Activated gamma-delta T cell treated with anti-CD3 and anti-CD28 coated beads, Interleukin-2, amount 50 U/mL, for 16 hours (primary cell): ENCODE measurements around the gene FOXI3.
"Not testable (repeated sequence)": the region's sequence is repeated elsewhere in the genome, so short reads cannot be mapped to it uniquely, and the experiment has no call there.

Source experiments
- DNase-seq: peaks from one replicate; pipeline ENCODE4 v3.0.0-alpha.2; 2020; ENCODE audit warnings: low read depth

FOXI3 gene

DNA sequence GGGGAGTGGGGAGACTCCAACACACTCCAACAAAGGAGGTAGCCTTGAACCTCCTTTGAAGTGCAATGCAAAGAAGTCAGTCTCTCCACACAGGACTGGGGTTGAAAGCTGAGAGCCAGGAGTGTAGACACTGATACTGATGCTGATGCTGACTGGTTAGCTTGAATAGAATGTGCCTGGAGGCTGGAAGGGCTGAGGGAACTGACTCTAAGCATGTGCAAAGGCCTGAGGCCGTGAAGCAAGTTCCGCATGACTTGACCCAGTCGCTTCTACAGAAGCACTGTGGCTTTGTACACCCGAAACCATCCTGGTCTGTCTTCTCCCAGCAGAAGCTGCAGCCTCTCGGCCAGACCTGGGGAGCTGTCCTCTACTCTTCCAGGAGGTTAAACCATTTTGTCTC, 10.4 kb downstream of the FOXI3 start:
- DNase-seq = no peak

DNA sequence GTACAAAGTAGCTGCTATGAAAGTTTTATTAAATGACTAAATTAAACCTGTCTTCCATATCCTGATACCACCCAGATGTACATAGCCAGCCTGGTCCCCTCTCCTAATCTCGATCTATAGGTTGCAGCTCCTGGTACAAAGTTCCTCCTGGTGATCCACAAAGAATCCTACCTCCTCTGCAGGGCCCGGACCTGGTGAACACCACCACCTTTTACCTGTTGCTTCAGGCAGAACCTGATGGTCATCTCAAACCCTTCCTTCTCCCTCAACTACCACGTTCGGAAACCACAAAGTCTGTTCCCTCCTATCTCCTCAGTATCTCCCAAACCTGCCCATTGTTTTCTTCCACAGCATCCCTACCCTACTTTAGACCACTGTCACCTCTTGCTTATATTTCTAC, 15.5 kb downstream of the FOXI3 start:
- DNase-seq = no peak

DNA sequence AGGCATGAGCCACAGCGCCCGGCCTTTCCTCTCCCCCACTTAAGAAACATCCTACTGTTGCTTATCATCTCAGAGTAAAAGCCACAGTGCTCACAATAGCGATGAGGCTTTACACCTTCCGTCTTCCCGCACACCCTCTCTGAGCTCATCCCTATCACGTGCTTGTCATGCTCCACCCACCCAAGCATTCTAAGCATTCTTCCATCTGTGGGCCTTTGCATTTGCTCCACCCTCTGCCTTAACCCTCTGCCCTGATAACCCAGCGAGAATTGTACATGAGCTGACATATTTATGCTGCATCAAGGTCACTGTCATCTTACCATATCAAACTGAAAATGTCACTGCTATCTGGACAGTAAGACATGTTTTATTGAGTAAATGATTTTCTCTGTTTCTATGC, 22.6 kb downstream of the FOXI3 start:
- DNase-seq = no peak

DNA sequence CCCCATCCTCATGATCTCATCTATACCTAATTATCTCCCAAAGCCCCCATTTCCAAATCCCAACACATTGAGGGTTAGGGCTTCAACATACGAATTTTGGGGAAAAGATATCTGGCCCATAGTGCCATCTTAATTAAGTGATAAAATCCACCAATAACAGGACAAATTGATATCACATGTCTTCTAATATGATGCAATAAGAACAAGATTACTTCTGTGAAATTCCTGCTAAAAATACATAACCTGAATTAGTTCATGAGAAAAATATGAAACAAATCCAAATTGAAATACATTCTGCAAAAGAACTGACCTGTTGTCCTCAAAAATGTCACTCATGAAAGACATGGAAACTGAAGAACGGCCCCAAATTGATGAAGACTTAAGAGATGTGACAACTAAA, 28.8 kb downstream of the FOXI3 start:
- no peak for DNase-seq

DNA sequence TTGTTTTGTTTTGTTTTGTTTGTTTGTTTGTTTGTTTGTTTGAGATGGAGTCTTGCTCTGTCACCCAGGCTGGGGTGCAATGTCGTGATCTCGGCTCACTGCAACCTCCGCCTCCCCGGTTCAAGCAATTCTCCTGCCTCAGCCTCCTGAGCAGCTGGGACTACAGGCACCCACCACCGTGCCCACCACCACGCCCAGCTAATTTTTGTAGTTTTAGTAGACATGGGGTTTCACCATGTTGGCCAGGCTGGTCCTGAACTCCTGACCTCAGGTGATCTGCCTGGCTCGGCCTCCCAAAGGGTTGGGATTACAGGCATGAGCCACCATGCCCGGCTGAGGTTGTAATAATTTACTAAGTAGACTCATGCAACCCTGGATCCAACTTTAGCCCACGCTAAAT, 33.4 kb downstream of the FOXI3 start:
- DNase-seq = not testable (repeated sequence)

DNA sequence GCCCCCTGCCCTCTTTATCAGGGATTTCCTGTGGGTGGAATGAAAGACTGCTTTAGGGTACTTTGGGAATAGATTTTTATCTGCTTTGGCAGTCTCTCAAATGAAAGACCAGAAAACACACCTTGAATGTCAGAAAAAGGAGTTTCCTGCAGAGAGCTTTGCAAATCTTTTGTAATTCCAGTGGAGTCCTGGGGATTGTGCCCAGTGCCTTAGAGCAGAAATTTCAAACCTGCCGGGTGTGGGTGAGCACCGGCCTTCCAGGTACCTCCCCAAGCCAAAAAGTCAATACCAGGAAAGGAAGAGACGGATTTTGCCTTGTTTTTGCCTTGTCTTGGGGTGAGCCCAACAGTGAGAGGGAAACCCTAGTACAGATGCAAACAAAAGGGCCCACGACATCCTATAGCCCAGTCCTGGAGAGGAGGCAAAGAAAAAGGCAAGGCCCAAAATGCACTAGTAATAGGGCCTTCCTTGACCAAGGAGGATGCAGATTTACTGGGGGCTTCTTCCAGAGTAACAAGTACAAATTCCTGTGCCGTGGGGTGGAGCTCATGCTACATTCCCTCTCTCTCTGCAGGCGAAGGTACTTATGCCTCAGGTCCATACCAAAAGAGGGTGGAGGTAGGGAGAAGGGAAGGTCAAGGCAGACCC, 36.4 kb downstream of the FOXI3 start:
- DNase-seq = no peak

DNA sequence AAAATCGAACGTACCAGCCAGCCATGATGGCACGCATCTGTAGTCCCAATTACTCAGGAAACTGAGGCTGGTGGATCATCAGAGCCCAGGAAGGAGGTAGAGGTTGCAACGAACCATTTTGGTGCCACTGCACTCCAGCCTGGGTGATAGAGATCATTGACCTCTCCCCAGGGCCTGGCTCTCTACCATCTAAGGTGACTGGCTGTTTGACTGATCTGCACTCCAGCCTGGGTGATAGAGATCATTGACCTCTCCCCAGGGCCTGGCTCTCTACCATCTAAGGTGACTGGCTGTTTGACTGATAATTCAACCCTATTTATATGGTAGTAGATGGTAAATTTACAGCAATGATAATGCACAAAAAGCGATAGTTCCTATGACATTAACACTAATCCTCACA, 43.6 kb downstream of the FOXI3 start:
- DNase-seq = not testable (repeated sequence)

DNA sequence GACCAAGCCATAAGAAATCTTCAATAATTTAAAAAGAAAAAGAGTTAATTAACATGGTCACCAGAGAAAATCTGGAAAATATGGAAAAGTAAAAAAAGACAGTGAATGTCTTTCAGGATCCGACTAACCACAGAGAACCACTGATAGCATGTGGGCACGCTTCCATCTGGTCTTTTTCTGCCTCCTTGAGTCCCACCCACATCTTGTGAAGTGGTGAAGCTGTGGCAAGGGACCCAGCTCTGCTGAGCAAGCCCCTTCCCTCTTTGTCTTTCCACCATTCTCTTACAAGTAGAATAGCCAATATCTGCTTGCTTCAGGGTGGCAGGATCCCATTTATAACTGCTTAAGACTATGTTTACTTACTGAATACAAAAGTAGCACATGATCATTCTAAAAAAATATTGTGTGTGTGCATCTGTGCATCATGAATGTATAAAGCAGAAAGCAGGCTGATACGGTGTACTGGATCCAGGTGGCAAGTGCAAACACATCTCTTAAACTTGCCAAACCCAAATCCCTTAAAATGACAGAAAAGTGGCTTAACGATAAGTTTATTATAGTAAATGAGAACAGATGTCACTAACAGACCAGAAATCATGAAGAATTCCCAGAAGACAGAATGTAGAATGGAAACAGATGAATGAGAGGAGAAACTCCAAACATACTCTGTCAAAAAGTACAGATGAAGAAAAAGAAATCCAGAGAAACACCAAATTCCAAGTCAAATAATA, 52.3 kb downstream of the FOXI3 start:
- DNase-seq = no peak

DNA sequence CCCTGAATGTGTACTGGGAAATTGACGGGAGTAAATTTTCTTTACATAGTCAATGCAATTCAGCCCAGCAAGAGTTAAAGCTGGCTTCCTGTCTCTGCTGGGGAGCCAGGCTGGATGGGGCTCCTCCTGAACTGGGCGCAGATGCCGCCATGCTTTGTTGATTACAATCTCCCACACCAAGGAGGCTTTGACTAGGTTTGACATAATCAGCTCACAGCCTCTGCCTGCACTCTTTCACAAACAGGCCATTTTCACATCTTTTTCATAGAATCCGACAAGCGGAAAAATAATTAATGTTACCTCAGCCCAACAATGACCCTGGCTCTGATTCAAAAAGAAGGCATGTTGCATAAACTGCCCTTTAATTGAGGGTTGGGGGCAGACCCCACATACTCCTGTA, 54.3 kb downstream of the FOXI3 start:
- DNase-seq = no peak
